ENCODE results near the gene IFNA13.
"Not testable (repeated sequence)": the region's sequence is repeated elsewhere in the genome, so short reads cannot be mapped to it uniquely, and the experiment has no call there.

The IFNA13 gene

GRCh38 chr9:21399956-21400355 is 32.1 kb upstream of the IFNA13 start:
- Histone ChIP-seq H3K27me3 (replicated peaks; ENCODE audit: control insufficient read depth, insufficient read depth, low read length, poor library complexity, severe bottlenecking) (peaks cover 26% of the 10 kb centered on the region), H3K4me1 (ENCODE audit: control insufficient read depth, insufficient read depth, low read length, poor library complexity, severe bottlenecking) (peaks cover 10% of the 10 kb centered on the region), H3K4me3 (ENCODE audit: insufficient read depth, low read depth, low read length, poor library complexity, severe bottlenecking) (no peak overlapping the region), H3K9me3 (ENCODE audit: control insufficient read depth, low read length) (no peaks in the 10 kb centered on the region), H3K36me3 (ENCODE audit: control insufficient read depth, insufficient read depth, low read length) (no peaks in the 10 kb centered on the region), H3K27ac (ENCODE audit: insufficient read depth, low read length, poor library complexity, severe bottlenecking) (no peak overlapping the region)
- DNase-seq = no peak

GRCh38 chr9:21398955-21399489 is 31.2 kb upstream of the IFNA13 start:
- H3K27ac ChIP-seq (ENCODE audit: insufficient read depth, low read length, poor library complexity, severe bottlenecking) = no peak overlapping the region
- H3K4me1 ChIP-seq (ENCODE audit: control insufficient read depth, insufficient read depth, low read length, poor library complexity, severe bottlenecking) = peaks cover 10% of the 10 kb centered on the region
- no peaks in the 10 kb centered on the region for H3K36me3 ChIP-seq (ENCODE audit: control insufficient read depth, insufficient read depth, low read length)
- no peak overlapping the region for H3K4me3 ChIP-seq (ENCODE audit: insufficient read depth, low read depth, low read length, poor library complexity, severe bottlenecking)
- H3K9me3 ChIP-seq (ENCODE audit: control insufficient read depth, low read length) = no peaks in the 10 kb centered on the region
- peaks cover 27% of the 10 kb centered on the region for H3K27me3 ChIP-seq (replicated peaks; ENCODE audit: control insufficient read depth, insufficient read depth, low read length, poor library complexity, severe bottlenecking)
- no peak for DNase-seq

GRCh38 chr9:21395778-21396717 is 28.2 kb upstream of the IFNA13 start:
- H3K27me3 ChIP-seq (replicated peaks; ENCODE audit: control insufficient read depth, insufficient read depth, low read length, poor library complexity, severe bottlenecking) = peaks cover 11% of the 10 kb centered on the region
- no peaks in the 10 kb centered on the region for H3K36me3 ChIP-seq (ENCODE audit: control insufficient read depth, insufficient read depth, low read length)
- no peak overlapping the region for H3K27ac ChIP-seq (ENCODE audit: insufficient read depth, low read length, poor library complexity, severe bottlenecking)
- peak; percentile 12 to 34 (median 26) for DNase-seq
- H3K9me3 ChIP-seq (ENCODE audit: control insufficient read depth, low read length) = no peaks in the 10 kb centered on the region
- peaks cover 4% of the 10 kb centered on the region for H3K4me1 ChIP-seq (ENCODE audit: control insufficient read depth, insufficient read depth, low read length, poor library complexity, severe bottlenecking)
- peak overlapping the region; percentile 39 for H3K4me3 ChIP-seq (ENCODE audit: insufficient read depth, low read depth, low read length, poor library complexity, severe bottlenecking)

- DNase-seq = no peak
- Histone ChIP-seq H3K36me3 (ENCODE audit: control insufficient read depth, insufficient read depth, low read length) (no peaks in the 10 kb centered on the region), H3K9me3 (ENCODE audit: control insufficient read depth, low read length) (no peaks in the 10 kb centered on the region), H3K27me3 (replicated peaks; ENCODE audit: control insufficient read depth, insufficient read depth, low read length, poor library complexity, severe bottlenecking) (peaks cover 10% of the 10 kb centered on the region), H3K4me1 (ENCODE audit: control insufficient read depth, insufficient read depth, low read length, poor library complexity, severe bottlenecking) (peaks cover 4% of the 10 kb centered on the region), H3K27ac (ENCODE audit: insufficient read depth, low read length, poor library complexity, severe bottlenecking) (no peak overlapping the region), H3K4me3 (ENCODE audit: insufficient read depth, low read depth, low read length, poor library complexity, severe bottlenecking) (no peak overlapping the region)
Observed at GRCh38 chr9:21392270-21392669, 24.4 kb upstream of the IFNA13 start.

GRCh38 chr9:21385131-21385670 is 17.3 kb upstream of the IFNA13 start, which contains the start of gene IFNA2:
Gene IFNA2, minus strand, starts transcription at chr9:21385398. Its CDS starts 69 bp downstream, at chr9:21385329.
- H3K4me3 ChIP-seq (ENCODE audit: insufficient read depth, low read depth, low read length, poor library complexity, severe bottlenecking) = no peak within 1 kb of the TSS
- DNase-seq = no peak
- H3K27me3 ChIP-seq (replicated peaks; ENCODE audit: control insufficient read depth, insufficient read depth, low read length, poor library complexity, severe bottlenecking) = peaks cover 13% of the 10 kb centered on the region
- no peak within 1 kb of the TSS for H3K27ac ChIP-seq (ENCODE audit: insufficient read depth, low read length, poor library complexity, severe bottlenecking)
- no peaks in the 10 kb centered on the region for H3K36me3 ChIP-seq (ENCODE audit: control insufficient read depth, insufficient read depth, low read length)
- no peaks in the 10 kb centered on the region for H3K4me1 ChIP-seq (ENCODE audit: control insufficient read depth, insufficient read depth, low read length, poor library complexity, severe bottlenecking)
- no peaks in the 10 kb centered on the region for H3K9me3 ChIP-seq (ENCODE audit: control insufficient read depth, low read length)

- DNase-seq = no peak
- no peaks in the 10 kb centered on the region for H3K9me3 ChIP-seq (ENCODE audit: control insufficient read depth, low read length)
- no peaks in the 10 kb centered on the region for H3K36me3 ChIP-seq (ENCODE audit: control insufficient read depth, insufficient read depth, low read length)
- no peak overlapping the region for H3K4me3 ChIP-seq (ENCODE audit: insufficient read depth, low read depth, low read length, poor library complexity, severe bottlenecking)
- no peak overlapping the region for H3K27ac ChIP-seq (ENCODE audit: insufficient read depth, low read length, poor library complexity, severe bottlenecking)
- no peaks in the 10 kb centered on the region for H3K4me1 ChIP-seq (ENCODE audit: control insufficient read depth, insufficient read depth, low read length, poor library complexity, severe bottlenecking)
- H3K27me3 ChIP-seq (replicated peaks; ENCODE audit: control insufficient read depth, insufficient read depth, low read length, poor library complexity, severe bottlenecking) = peaks cover 13% of the 10 kb centered on the region
Observed at GRCh38 chr9:21383627-21384026, 15.8 kb upstream of the IFNA13 start.

GRCh38 chr9:21381448-21382339 is 13.8 kb upstream of the IFNA13 start:
- Histone ChIP-seq H3K9me3 (ENCODE audit: control insufficient read depth, low read length) (no peaks in the 10 kb centered on the region), H3K36me3 (ENCODE audit: control insufficient read depth, insufficient read depth, low read length) (no peaks in the 10 kb centered on the region), H3K27me3 (replicated peaks; ENCODE audit: control insufficient read depth, insufficient read depth, low read length, poor library complexity, severe bottlenecking) (peaks cover 16% of the 10 kb centered on the region), H3K27ac (ENCODE audit: insufficient read depth, low read length, poor library complexity, severe bottlenecking) (no peak overlapping the region), H3K4me1 (ENCODE audit: control insufficient read depth, insufficient read depth, low read length, poor library complexity, severe bottlenecking) (no peaks in the 10 kb centered on the region), H3K4me3 (ENCODE audit: insufficient read depth, low read depth, low read length, poor library complexity, severe bottlenecking) (no peak overlapping the region)
- no peak for DNase-seq

- H3K36me3 ChIP-seq (ENCODE audit: control insufficient read depth, insufficient read depth, low read length); DNase-seq; H3K4me3 ChIP-seq (ENCODE audit: insufficient read depth, low read depth, low read length, poor library complexity, severe bottlenecking); H3K27me3 ChIP-seq (replicated peaks; ENCODE audit: control insufficient read depth, insufficient read depth, low read length, poor library complexity, severe bottlenecking); H3K4me1 ChIP-seq (ENCODE audit: control insufficient read depth, insufficient read depth, low read length, poor library complexity, severe bottlenecking); H3K9me3 ChIP-seq (ENCODE audit: control insufficient read depth, low read length); H3K27ac ChIP-seq (ENCODE audit: insufficient read depth, low read length, poor library complexity, severe bottlenecking): not testable (repeated sequence)
Observed at GRCh38 chr9:21371467-21371866, 3.6 kb upstream of the IFNA13 start.

GRCh38 chr9:21367169-21367568 is 688 bp downstream of the IFNA13 start:
- H3K27me3 ChIP-seq (replicated peaks; ENCODE audit: control insufficient read depth, insufficient read depth, low read length, poor library complexity, severe bottlenecking); H3K4me3 ChIP-seq (ENCODE audit: insufficient read depth, low read depth, low read length, poor library complexity, severe bottlenecking); H3K27ac ChIP-seq (ENCODE audit: insufficient read depth, low read length, poor library complexity, severe bottlenecking); H3K4me1 ChIP-seq (ENCODE audit: control insufficient read depth, insufficient read depth, low read length, poor library complexity, severe bottlenecking); H3K9me3 ChIP-seq (ENCODE audit: control insufficient read depth, low read length); H3K36me3 ChIP-seq (ENCODE audit: control insufficient read depth, insufficient read depth, low read length); DNase-seq: not testable (repeated sequence)

Measured in effector memory CD4-positive, alpha-beta T cell (primary cell).